ENCODE results near the gene PDHA1.

- no peak for TF ChIP-seq JUNB (IDR thresholded peaks at IDR 0.05)
- no peak for TF ChIP-seq POLR2A (IDR thresholded peaks at IDR 0.05; ENCODE audit: low read length)
Measured at GRCh38 chrX:19326567-19326966, 17.2 kb upstream of the PDHA1 start.

All from A549 (cell line).